ENCODE data around the gene RMDN3. TPM values are rescaled to one million over a fixed set of nuclear protein-coding genes. Genes with fewer than 3 reads are reported as not detected.

RMDN3 gene
- total and polyA plus RNA-seq, 2 of the 13 experiments (the other 11 are each of a cell fraction or from before 2014, with no cell fraction given), result 16.8 to 19.5 TPM

GRCh38 chr15:40744815-40745152, 10.3 kb downstream of the RMDN3 start (continued):
- TF ChIP-seq ZNF446 (CRISPR knock-in tag; IDR thresholded peaks at IDR 0.05) (no peak), ZNF619 (CRISPR knock-in tag; IDR thresholded peaks at IDR 0.05) (no peak), SYNCRIP (IDR thresholded peaks at IDR 0.05; ENCODE audit: insufficient read depth, low read depth, low read length) (no peak), MXD3 (CRISPR knock-in tag; IDR thresholded peaks at IDR 0.05) (no peak), HIC2 (CRISPR knock-in tag; IDR thresholded peaks at IDR 0.05; ENCODE audit: low read depth) (no peak), IRF2 (CRISPR knock-in tag; IDR thresholded peaks at IDR 0.05) (no peak), PHF8 (CRISPR knock-in tag; IDR thresholded peaks at IDR 0.05) (no peak), ZNF33B (CRISPR knock-in tag; IDR thresholded peaks at IDR 0.05) (no peak), RXRA (CRISPR knock-in tag; IDR thresholded peaks at IDR 0.05) (no peak)

- H3K4me3 ChIP-seq (replicated peaks in 1 of 3; ENCODE audit: insufficient read depth in 1 of 3, low read depth in 2 of 3, low read length in 3 of 3), result no peak overlapping the region
- TF ChIP-seq ZNF589 (CRISPR knock-in tag; conservative IDR thresholded peaks at IDR 0.05), result no peak
- peak; percentile 30; the same call in 1 of the 2 replicates for TF ChIP-seq CEBPB (IDR thresholded peaks at IDR 0.05; ENCODE audit: borderline replicate concordance, low read depth, low read length)
- no peak for TF ChIP-seq RAD21 (CRISPR knock-in tag; IDR thresholded peaks at IDR 0.05)
- TF ChIP-seq MAFF (IDR thresholded peaks at IDR 0.05; ENCODE audit: low read depth, low read length), result 0 out of 2 replicates have a peak, but pooled peaks have one; percentile 17
- TF ChIP-seq MAFK (conservative IDR thresholded peaks at IDR 0.05 in 1 of 2, IDR thresholded peaks at IDR 0.05 in 1 of 2; ENCODE audit: low read length in 2 of 2), result peak in 1 of 2 experiments; percentile 49; a peak in 2 of 4 replicates
- TF ChIP-seq BHLHE40 (IDR thresholded peaks at IDR 0.05; ENCODE audit: low read length), result peak; percentile 35; the same call in 1 of the 2 replicates
- TF ChIP-seq TGIF2 (CRISPR knock-in tag; IDR thresholded peaks at IDR 0.05), result no peak
- H4K20me1 ChIP-seq (ENCODE audit: insufficient read depth, low read length), result no peaks in the 10 kb centered on the region
- BruUV-seq (replicated peaks), result no TSS peak
- peaks cover 7% of the 10 kb centered on the region; the same call in 1 of the 2 replicates for H3K4me1 ChIP-seq (ENCODE audit: insufficient read depth, low read length)
- DNase-seq (ENCODE audit: low spot score), result no peak
- H3K36me3 ChIP-seq (replicated peaks in 1 of 2; ENCODE audit: control insufficient read depth in 1 of 2, insufficient read depth in 2 of 2, low read length in 2 of 2), result peaks cover 11 to 71% of the 10 kb centered on the region in 2 experiments; a peak in 4 of 5 replicates
- H3K4me2 ChIP-seq (ENCODE audit: low read depth, low read length), result no peak overlapping the region
- in situ Hi-C loops (cut with HindIII; ENCODE audit: extremely low pct_ligation_motif_present, low pct_unique_long_range_greater_than_20kb) (no loop called here), intact Hi-C loops (cut with micrococcal nuclease; ENCODE audit: unreplicated experiment) (loop anchor here (5.0 kb wide), 1 partner anchor 67 kb away; no protein-coding TSS in a partner anchor)
- no peak overlapping the region for H3K27ac ChIP-seq (ENCODE audit: extremely low read length, insufficient read depth, low read length)
- no peaks in the 10 kb centered on the region for H3K9me3 ChIP-seq (ENCODE audit: low read length)
- no peaks in the 10 kb centered on the region for H3K27me3 ChIP-seq (ENCODE audit: control insufficient read depth in 1 of 2, insufficient read depth in 2 of 2, low read length in 2 of 2)
- ChIA-PET POLR2A (interaction anchor here (1.2 kb wide), 1 partner anchor 19 kb away, joined by 3 read pairs; the partner anchor contains the start of gene GCHFR), CTCF (ENCODE audit: low intra/inter-chr PET ratio, low total read pairs) (no interaction called here)
- H2AFZ ChIP-seq (ENCODE audit: low read length), result no peak overlapping the region
- peak; percentile 44; the same call in 2 of the 3 replicates for ATAC-seq
- no peaks in the 10 kb centered on the region for H3K79me2 ChIP-seq (ENCODE audit: insufficient read depth, low read length)
- FAIRE-seq, result peak; percentile 8
- no peak overlapping the region for H3K9ac ChIP-seq (ENCODE audit: insufficient read depth, low read depth, low read length)
- 85% methylated on average over 10 of the region's 12 CpGs for WGBS (ENCODE audit: low lambda C conversion rate)
Observed at GRCh38 chr15:40743921-40744814, 10.9 kb downstream of the RMDN3 start.

All from HepG2 (cell line).